Hepatocyte (in vitro differentiated cells): ENCODE results near the gene ARHGAP25.

Experiments used
- CTCF ChIP-seq: fragments of 200-600 bp; sonication (generic); IDR thresholded peaks from 2 replicates; pipeline ENCODE4 v1.5.1; 2016; ENCODE audit warnings: antibody characterized with exemption, mild to moderate bottlenecking; ENCODE audit not compliant: poor library complexity
- EZH2 ChIP-seq: fragments of 200-600 bp; sonication (generic); IDR thresholded peaks from 2 replicates; pipeline ENCODE4 v1.6.1; 2016; ENCODE audit warnings: antibody characterized with exemption, mild to moderate bottlenecking, borderline replicate concordance
- EZH2phosphoT487 ChIP-seq: fragments of 200-600 bp; sonication (generic); IDR thresholded peaks from one replicate; pipeline ENCODE4 v1.6.1; 2018; ENCODE audit warnings: antibody characterized with exemption, mild to moderate bottlenecking, low read depth, moderate library complexity; ENCODE audit not compliant: unreplicated experiment, severe bottlenecking

- TF ChIP-seq CTCF (no peak), EZH2phosphoT487 (no peak), EZH2 (no peak)
These were observed 3.8 kb upstream of the ARHGAP25 start for GRCh38 chr2:68730828-68731227.
